Stimulated activated CD8-positive, alpha-beta memory T cell treated with anti-CD3 and anti-CD28 coated beads, Interleukin-7, amount 100 ng/mL, for 48 hours (primary cell): ENCODE results near the gene MAGI1.

Source experiments
- DNase-seq, 2 donors: peaks; one replicate each; pipeline ENCODE4 v3.0.0-alpha.2; 2020; ENCODE audit warnings: low read depth in 1 of 2; ENCODE audit errors: extremely low read depth in 1 of 2

The MAGI1 gene

DNA sequence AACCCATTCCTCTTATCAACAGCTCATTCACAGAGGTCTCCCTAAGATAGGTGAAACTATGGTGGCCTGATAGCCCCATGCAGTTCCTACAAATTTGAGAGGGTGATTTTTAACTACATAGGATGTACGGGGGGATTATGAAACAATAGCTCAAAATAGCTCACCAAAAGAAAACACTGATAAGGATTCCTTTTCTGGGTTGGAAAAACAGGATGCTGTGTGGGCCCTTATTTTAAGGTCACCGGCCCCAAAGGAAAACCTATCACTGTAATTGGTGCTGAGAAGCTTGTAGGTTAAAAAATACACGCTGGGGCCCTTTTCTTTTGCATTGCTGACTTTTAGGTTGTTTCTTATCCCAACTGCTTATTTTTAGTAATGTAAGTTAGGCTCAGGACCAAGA lies 627.4 kb downstream of the MAGI1 start:
- DNase-seq = no peak

DNA sequence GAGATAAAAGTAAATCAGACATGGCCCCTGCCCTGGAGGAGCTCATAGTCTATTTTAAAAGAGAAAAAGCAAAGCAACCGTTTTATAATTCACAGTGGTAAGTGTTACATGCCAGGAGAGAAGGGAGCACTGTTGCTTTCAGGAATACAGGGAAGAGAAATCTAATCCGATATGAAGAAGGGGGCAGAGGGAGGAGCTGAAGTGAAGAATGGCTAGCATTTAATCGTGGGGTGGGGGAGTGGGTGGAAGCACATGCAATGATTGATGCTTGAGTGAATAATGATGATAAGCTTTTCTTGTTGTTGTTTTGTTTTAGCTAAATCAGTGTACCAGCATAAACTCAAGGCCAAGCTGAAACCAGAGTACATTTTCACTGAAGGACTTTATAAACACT lies 629.5 kb downstream of the MAGI1 start:
- no peak for DNase-seq

DNA sequence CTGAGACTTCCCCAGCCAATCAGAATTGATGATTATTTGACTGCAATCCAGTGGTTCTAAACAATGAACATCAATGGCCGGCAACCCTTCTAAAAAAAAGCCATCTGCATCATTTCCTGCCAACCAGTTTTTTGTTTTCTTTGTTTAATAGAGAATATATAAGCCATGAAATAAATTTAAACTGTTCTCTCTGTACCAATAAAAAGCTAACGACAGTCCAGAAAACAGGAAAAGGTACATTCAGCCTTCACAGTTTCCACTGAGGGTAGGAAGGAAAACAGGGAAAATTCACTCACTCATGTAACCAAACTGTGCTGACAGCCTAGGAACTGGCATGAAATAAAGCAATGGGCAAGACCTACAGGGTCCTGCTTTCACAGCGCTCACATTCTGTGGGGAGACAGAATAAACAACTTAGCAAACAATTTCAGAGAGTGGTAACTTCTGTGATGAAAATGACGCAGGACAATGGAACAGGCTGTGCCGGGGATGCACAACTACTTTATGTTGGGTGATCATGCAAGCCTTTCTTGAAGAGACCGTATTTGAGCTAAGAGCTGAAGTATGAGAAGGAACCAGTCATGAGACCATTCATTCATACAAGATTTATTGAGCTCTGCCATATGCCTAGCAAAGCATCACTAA lies 630.1 kb downstream of the MAGI1 start:
- DNase-seq = no peak

DNA sequence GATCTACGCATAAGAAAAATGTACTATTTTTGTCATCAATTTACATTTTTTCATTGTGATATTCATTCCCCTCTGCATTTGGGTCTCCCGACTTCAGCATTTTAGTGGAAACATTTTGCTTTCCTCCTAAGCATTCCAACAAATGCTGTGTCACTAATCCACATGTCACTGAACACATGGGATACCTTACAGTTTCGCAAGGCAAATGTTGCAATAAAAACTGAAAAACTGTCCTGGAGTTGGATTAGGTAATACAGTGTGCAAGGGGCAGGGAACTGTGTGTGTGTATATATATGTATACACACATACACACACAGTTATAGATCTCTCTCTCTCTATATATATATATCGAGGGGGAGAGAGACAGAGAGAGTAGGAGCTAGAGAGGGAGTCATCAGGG lies 632.2 kb downstream of the MAGI1 start:
- no peak for DNase-seq

DNA sequence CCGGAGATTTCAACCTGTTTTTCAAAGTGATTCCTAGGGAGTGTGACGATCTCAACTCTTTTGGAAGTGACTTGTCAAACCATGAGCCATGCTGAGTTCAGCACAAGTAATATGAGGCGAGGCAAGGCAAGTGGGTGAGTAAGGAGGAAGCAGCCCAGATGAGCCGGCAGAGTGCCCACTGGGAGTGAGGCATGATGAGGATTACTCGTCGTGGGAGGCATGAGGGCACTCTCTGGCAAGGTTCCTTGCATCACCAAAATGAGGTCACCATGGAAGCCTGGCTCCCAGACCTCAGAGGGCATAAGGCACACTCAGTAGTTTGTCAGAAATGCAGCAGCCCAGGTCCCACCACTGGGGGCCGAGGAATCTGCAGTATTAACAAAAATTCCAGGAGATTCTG lies 636.1 kb downstream of the MAGI1 start:
- no peak for DNase-seq

DNA sequence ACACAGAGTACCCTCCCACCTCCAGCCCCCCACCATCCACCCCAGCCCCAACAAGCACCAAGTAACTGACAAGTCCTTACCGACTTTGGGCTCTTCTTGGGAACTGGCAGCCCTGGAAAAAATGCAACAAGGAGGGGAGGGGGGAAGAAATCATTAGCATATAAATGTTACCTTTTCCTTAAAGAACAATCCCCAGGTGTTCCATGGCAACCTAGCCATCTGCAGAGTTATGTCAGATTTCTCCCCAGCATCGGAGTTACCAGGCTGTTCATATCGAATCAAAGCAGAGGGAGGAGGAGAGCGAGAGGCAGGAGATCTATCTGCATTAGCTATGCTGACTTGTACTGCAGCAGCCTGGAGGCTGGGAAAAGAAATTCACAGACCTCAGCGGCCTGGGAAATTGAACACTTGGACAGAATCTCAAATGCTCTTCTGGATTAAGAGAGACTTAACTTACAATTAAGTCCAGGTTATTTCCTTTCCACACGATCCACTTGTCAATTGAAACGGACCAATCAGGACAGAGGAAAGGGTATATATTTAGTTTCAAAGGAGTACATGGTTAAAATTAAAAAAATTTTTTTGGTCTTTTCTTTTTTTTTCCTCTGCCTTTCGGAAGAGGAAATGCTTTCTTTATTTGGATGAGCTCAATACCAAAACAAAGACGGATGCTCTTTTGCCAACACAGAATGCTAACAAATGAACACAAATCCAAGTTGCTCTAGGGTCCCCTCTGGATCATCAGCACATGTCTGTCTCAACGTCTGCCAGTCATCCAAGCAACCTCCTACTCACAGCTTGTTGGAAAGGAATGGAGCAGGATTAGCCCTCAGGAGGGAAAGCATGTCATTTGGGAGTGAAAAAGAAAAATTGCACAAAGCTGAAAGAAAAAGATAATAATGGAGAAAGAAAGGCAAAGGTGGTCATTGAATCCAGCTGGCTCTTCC lies 637.1 kb downstream of the MAGI1 start:
- DNase-seq = no peak

DNA sequence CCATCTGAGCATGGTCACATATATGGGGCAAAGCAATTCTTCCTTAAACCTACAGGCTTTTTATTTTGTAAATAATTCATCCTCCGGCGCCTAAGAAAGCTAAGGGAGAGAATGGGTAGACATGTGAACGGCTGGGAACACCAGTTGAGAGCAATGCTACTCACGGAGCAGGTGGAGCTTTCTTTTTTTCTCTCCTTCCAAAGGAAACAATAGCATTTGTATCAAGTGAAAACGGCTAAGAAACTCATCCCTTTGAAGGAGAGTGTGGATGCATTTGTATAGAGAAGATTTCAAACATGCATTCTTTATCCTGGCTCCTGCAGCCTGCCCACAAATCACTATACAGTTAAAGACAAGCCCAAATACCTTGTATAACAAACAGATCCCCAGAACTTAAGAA lies 637.8 kb downstream of the MAGI1 start:
- no peak for DNase-seq

DNA sequence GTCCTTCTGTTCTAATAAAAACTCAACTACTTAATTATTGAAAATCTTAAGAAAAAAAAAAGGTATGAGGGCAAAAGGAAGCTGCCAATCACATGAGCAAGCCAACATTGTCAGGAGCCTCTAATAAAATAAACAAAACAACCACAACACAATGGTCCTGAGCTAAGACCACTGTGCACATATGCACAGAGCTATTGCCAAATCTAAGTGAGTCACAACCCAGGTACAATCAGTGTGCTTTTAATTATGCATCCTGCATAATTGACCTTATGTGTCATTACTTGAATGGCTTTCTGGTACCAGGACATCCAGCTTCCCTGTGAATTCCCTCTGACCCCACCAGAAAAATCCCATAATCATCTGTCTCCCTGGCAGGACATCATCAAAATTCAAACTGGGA lies 639.8 kb downstream of the MAGI1 start:
- DNase-seq = no peak

DNA sequence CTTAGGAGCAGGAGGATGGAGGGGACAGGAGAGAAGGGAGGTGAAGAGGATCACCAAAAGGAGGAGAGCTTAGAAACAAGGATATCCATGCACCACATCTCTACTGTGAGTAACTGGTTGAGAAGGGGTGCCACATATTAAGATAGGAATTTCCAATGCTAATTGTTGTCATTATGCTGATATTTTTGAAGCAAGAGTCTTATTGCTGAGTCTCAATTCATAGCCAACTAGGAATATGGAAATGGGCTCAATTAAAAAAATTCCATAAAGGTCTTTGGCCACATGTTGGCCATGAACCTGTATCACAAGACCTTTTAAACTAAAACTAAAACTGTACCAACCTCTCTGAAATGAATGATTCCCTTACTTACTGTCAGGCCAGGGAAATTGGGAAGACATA lies 642.6 kb downstream of the MAGI1 start:
- DNase-seq = no peak

DNA sequence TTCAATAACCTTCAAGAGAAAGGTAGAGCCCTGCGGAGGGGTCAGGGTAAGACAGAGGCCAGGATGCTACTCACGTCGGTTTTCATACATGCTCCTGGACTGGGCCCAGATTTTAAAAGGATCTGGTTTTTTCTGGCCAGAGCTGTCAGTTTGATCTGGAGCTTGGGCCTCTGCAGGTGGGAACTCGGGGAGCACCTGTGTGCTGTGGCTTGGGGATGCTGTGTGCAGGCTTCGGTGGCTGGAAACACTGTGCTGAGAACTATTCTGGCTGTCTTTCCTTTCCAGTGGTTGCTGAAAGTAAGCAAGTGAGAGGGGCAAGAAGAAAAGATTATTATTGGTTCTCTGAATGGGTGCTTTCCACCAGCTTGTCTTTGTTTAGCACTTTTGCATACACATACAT lies 647.6 kb downstream of the MAGI1 start:
- DNase-seq = no peak

DNA sequence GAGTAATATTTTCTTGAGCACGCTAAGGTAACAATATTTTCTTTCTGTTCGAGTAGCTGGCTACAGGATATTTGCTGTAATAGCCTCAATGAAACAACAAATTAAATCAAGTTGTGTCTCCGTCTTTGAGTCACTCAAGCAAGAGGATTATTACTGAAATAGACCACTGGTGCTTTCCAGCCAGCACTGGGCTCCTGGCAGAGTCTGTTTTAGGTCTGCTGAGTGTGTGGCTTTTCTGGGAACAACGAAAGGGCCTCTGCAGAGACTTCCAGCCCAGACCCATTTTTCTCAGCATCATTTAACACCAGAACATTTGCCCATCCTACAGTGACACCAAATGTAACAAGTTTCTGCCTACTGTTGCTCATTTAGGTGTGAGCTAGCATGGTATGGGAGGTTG lies 652.9 kb downstream of the MAGI1 start:
- no peak for DNase-seq

DNA sequence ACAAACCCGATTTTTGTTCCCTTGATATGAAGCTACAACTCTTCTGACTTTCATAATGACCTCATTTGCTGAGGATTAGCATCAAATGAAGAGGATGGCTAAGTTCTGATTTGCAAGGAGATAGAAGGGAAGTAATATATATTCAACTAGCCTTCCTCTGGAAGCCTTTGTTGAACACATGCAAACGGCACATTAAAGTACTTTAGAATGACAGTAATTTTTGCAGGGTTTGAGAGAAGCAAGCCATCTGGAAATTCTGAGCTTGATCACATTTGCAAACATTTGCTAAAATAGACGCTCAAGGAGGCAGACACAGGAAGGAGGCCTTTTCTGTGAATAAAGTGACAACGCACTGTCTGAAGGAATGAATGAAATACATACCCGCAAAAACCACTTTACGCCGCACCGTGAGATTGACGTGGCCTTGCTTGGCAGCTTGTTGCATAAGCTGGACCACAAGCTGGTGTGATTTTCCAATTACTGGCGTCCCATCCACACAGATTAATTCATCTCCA lies 657.2 kb downstream of the MAGI1 start:
- no peak for DNase-seq

DNA sequence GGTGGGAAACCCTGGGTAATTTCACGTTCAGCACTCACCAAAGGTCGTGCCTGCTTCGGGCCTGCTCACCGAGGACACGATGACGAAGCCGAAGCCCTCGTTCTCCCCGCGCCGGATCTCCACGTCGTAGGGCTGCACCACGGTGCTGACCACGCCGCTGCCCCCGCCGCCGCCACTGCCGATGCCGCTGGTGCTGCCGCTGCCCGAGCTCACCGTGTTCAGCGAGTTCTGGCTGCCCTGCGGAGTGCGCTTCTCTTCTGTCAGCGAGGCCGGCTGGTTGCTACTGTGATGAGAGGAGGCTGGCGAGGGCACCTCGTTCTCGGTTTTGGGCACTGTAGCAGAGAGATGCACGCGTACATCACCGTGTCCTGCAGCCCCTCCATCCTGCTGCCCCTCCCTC lies 659.5 kb downstream of the MAGI1 start:
- DNase-seq = no peak

DNA sequence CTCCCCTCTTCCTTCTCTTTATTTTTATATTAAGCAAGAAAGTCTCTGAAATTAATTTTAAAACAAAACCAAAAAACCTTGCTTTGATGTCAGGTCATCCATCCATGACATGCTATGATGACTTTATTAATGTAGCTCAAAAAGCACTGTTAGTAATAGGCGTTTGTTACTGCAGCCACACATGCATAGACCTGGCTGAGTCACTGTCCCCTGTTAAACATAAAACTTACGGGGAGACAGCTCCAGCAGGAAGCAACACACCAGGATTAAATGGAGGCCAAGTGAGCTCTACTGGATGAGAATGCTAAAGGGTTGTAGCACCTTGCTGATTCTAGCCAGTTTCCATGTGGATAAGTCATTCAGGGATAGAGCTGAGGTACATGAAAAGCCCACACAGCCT lies 661.1 kb downstream of the MAGI1 start:
- no peak for DNase-seq

DNA sequence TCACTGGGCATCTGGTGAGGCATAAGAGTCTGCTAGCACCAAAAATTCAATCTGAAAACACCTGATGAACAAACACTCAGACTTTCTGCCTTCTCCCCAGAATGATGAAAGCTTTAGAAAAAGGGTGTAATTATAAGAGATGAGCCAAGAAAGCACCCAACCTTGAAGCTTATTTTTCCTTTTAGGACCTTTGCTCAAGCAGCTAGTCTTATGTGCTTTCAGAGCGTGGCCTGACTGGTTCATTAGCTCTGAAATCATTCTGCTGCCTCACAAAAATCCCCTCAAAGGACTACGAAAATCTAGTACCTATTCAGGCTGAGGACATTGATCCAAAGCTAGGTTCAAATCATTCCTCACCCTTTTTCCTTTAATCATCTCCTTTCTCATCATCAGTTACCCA lies 662.3 kb downstream of the MAGI1 start:
- DNase-seq = no peak

DNA sequence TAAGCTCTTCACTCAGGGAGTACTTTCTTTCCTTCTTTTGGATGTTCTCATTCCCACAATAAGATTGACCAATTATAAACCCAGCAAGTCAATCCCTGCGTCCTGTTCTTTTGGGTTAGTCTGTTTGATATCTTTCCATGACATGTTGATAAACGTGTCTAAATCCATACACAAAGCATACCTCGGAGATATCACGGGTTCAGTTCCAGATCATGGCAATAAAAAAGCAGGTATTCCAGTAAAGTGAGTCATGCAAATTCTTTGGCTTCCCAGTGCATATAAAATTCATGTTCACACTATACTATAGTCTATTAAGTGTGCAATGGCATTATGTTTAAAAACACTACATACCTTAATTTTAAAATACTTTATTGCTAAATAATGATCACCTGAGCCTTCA lies 667.7 kb downstream of the MAGI1 start:
- DNase-seq = no peak

DNA sequence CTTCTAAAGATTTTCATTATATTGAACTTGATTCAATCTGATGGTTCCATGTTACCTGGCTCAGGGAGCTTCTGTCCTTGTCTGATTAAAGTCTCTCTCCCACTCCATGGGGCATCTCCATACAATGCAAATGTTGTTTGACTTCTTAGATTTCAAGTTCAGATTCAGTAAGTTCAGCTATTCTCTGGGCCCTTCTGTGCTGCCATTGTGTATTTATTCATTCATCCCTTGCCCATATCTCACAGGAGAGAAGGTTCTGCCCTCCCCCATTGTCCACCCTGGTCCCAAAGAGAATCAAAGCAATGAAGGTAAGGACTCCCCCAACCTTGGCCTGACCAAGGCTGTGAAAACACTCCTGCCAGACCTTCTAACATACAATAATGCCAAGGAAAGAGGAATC lies 669.9 kb downstream of the MAGI1 start:
- no peak for DNase-seq

DNA sequence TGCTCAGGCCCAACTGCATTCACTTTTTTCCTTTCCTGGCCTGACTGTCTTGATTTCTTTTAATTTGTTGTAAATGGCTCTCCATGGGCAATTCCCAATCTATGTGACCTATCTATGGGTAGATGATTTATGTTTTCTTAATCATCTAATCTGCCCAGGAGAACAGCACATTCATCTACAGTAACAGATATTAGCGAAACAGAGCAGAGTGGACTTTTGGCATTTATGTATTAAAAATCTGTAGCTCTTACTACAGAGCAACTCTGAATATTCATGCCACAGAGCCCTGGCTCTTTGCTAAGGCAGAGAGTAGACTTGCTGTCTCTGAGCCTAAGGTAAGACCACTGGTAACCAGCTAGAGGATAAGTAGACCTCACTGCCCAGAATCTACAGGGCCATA lies 676.0 kb downstream of the MAGI1 start:
- DNase-seq = no peak

DNA sequence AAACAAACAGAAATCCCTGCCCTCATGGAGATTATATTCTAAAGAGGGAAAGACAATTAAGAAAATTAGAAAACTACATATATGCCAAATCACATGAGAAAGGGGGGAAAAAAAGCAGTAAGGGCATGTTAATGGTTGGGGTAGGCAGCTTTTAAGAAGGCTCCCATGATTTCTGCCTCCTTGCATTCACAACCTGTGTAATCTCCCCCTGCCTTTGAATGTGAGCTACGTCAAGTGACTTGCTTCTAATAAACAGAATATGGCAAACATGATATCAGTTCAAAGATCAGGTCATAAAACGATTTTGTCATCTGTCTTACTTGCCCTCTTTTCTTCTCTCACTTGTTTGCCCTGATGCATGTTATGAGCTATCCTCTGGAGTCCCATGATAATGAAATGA lies 677.3 kb downstream of the MAGI1 start:
- DNase-seq = no peak

DNA sequence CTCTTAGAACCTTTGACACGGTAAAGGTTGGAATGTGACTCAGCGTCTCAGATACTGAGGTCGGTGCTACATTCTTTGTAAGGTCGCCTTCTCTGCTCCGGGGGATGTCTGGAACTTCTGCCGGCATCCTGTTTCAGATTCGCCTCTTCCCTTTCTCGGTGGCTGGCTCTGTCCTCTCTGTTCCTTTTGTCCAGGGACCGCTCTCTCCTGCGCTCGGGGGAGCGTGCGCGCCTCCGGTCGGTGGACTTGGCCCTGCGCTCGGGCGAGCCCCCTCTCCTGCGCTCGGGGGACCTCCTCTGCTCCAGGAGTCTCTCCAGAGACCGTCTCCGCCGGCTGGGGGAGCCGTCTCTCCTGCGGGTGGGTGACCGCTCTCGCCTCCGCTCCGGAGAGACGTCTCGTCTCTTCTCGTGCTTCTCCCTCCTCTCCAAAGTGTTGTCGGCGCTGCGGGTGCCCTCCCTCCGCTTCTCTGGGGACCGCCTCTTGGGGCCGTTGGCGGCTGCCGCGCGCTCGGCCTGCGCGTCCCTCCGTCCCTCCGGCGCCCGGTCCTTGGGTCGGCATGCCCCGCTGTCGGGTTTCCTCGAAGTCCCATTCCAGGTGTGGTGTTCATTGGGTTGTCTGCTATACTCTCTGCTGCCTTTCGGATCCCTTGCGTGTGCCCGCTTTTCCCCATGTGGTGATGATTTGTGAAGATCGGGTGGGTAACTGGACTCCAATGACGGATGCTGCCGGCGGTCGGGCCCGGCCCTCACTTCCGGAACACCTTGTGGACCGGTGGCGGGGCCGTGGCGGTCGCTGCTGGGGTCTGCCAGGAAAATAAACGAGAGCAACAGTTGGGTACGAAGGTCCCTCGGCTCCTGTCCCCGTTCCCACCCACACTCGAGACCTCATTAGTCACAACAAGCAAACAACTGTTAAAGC lies 682.1 kb downstream of the MAGI1 start:
- no peak for DNase-seq

DNA sequence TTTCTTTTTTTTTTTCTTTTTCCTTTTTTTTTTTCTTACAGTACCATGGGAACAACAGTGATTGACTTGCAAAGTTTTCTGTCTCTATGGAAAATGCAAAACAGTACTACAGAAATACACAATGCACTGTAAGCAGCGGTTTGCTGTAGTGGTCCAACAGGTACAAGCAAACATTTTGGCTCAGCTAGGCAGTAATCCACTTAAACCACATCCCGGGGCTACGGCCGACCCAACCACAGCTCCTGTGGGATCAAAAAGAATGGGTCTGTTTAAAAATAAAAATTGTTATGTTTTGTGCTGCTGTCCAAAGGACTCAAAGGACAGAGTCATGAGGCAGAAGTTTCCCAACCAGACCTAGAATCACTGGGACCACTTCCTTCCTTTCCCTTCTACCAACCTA lies 683.8 kb downstream of the MAGI1 start:
- no peak for DNase-seq
